Activated CD8-positive, alpha-beta memory T cell treated with anti-CD3 and anti-CD28 coated beads for 36 hours (primary cell): ENCODE measurements around the gene PPCDC. TPM values are rescaled to one million over a fixed set of nuclear protein-coding genes. Genes with fewer than 3 reads are reported as not detected.
"Not testable (repeated sequence)": the region's sequence is repeated elsewhere in the genome, so short reads cannot be mapped to it uniquely, and the experiment has no call there.

ENCODE experiments used
- CTCF ChIA-PET: fragments of 350-600 bp; sonication (Branson Sonifier 250); formaldehyde crosslinking; loops from one replicate; lab custom pipeline; 2021; ENCODE audit warnings: antibody characterized with exemption; lab: Charles Lee
- POLR2A ChIA-PET: fragments of 350-600 bp; sonication (Branson Sonifier 250); formaldehyde crosslinking; loops from one replicate; lab custom pipeline; 2021; ENCODE audit warnings: antibody characterized with exemption; lab: Charles Lee
- total RNA-seq, 2 experiments: library from RNA; stranded (reverse); gene quantifications; one replicate each; pipeline ENCODE4 v1.2.3, GENCODE V29; 2021

Gene PPCDC
- total RNA-seq, 2 experiments from 2014 or later = 32.4 to 34.2 TPM

DNA sequence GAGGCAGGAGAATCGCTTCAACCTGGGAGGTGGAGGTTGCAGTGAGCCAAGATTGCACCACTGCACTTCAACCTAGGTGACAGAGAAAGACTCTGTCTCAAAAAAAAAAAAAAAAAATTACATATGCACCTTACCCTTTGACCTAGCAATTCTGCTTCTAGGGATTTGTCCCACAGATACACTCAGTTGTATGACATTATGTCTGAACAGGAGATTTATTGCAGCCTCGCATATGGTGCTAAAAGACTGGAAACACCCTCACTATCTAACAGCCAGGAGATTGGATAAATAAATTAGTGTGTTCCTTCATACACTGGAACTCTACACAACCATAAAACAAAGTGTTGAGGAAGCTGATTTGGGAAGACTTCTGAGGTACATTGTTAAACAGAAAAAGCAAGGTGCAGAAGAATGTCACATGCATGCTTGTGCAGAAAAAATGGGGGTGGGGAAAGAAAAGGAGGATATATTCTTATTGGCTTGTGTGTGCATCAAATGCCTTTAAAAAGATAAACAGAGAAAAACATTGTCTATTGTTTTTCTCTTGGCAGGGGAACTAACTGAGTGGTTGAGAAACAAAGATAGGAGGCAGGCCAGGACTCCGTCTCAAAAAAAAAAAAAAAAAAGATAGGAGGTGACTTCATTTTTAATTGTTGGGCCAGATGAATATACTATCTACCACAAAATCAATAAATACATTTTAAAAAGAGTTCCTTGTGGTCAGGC is 30.9 kb downstream of the PPCDC start:
- ChIA-PET POLR2A (no interaction called here), CTCF (interaction anchor here (1.3 kb wide), 1 partner anchor 17 kb away, joined by 5 read pairs; no protein-coding TSS in a partner anchor)

DNA sequence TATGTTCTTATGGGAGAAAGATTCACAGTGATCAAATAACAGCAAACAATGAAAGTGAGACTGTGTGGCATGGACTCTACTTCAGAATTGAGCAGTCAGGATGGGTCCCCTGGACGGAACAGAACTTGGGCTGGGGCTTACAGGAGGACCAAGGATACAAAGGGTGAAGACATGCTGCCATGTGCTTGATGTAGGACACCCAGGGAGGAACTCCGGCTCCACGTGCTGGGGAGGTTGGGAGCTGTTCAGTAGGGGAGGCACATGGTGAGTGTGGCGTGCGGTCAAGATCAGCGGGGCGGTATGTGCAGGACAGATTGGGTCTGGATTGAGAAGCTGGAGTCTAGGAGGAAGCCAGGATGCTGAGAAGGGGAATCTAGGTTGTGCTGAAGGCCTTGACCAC is 32.6 kb downstream of the PPCDC start:
- POLR2A ChIA-PET = no interaction called here
- CTCF ChIA-PET = interaction anchor here (1.4 kb wide), 1 partner anchor 149 kb away, joined by 3 read pairs; no protein-coding TSS in a partner anchor

- CTCF ChIA-PET = no interaction called here
- POLR2A ChIA-PET = no interaction called here
Measured at GRCh38 chr15:75058127-75058905, 34.9 kb downstream of the PPCDC start.

DNA sequence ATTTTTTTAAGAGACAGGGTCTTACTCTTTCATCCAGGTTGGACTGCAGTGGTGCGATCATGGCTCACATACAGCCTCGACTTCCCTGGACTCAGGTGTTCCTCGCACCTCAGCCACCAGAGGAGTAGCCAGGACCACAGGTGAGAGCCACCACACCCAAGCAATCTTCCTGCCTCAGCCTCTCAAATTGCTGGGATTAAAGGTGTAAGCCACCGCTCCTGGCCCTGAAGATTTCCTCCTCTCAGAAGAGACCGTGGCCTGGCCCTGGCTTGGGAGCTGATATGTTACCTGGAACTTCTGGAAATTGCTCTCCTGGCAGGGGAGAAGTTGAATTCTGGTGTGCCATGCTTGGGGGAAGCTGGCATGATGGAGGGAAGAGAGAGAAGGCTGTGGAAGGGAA is 36.2 kb downstream of the PPCDC start:
- CTCF ChIA-PET = no interaction called here
- POLR2A ChIA-PET = no interaction called here

- CTCF ChIA-PET = no interaction called here
- POLR2A ChIA-PET = interaction anchor here (1.0 kb wide), 1 partner anchor 30 kb away, joined by 4 read pairs; no protein-coding TSS in a partner anchor
Measured at GRCh38 chr15:75061272-75061671, 37.9 kb downstream of the PPCDC start.

DNA sequence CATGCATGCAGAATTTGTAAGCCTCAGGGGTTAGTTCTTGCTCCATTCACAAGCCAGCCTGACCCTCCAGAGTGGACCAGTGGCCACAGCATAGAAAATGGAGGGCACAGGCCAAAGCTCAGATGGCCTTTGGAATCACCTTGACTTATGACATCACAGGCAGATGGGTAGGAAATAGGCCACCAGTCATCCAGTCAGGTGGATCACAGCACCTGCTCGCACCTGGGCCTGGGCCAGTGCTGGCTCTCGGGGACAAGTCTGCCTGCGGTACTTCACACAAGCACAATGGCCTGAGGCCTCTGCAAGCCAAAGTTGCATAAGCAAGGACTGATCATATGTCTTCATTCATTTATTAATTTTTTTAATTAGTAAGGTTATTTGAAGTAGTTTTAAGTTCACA is 39.3 kb downstream of the PPCDC start:
- CTCF ChIA-PET = no interaction called here
- POLR2A ChIA-PET = no interaction called here

DNA sequence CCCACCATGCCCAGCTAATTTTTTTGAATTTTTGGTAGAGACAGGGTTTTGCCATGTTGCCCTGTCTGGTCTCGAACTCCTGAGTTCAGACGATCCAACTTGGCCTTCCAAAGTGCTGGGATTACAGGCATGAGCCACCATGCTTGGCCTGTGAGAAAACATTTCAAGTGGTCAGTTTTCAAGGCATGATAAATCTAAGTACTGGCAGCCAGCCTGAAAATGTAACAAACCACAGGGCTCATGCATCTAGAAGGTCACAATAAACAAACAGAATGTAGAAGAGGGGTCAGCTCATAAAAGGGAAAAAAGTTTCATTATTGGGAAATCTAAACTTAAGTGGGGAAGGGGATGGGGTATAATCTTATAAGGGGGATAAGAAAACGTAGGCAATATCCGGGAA is 39.9 kb downstream of the PPCDC start:
- POLR2A ChIA-PET = interaction anchor here (0.5 kb wide), 1 partner anchor 18 kb away, joined by 8 read pairs; no protein-coding TSS in a partner anchor
- CTCF ChIA-PET = no interaction called here

GRCh38 chr15:75063889-75064288 is 40.5 kb downstream of the PPCDC start:
- CTCF ChIA-PET = no interaction called here
- POLR2A ChIA-PET = no interaction called here

- ChIA-PET POLR2A (no interaction called here), CTCF (interaction anchor here (1.0 kb wide), 1 partner anchor 21 kb away, joined by 4 read pairs; no protein-coding TSS in a partner anchor)
Measured at GRCh38 chr15:75064846-75065245, 41.5 kb downstream of the PPCDC start.

DNA sequence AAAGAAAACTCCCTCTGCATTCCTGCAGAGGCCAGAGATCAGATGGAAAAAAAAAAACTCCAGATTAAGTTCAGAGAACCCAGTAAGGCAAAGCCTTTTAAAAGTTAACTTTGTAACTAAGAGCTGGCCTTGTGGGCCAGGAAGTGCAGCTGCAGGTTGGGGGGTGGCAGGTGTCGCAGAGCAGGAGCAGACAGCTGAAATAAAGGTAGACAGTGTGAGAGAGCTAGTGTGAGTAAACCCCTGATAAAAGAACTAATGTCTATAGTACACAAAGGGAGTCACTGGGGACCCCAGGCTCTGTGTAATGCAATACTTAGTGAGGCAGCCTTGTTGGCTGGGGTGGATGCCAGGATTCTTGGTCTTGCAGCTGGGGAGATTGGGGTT is 42.1 kb downstream of the PPCDC start:
- ChIA-PET CTCF (interaction anchor here (0.7 to 1.0 kb wide), 2 partner anchors 22 to 82 kb away, joined by 3 to 4 read pairs; no protein-coding TSS in a partner anchor), POLR2A (no interaction called here)

GRCh38 chr15:75065851-75066509 is 42.6 kb downstream of the PPCDC start:
- CTCF ChIA-PET = interaction anchor here (0.7 to 1.0 kb wide), 2 partner anchors 23 to 82 kb away, joined by 3 to 4 read pairs; no protein-coding TSS in a partner anchor

GRCh38 chr15:75067123-75067830 is 43.9 kb downstream of the PPCDC start:
- ChIA-PET POLR2A (no interaction called here), CTCF (interaction anchor here (1.1 kb wide), 1 partner anchor 134 kb away, joined by 3 read pairs; the partner anchor contains the start of gene C15orf39)

More at GRCh38 chr15:75065851-75066509, 42.6 kb downstream of the PPCDC start:
- POLR2A ChIA-PET = interaction anchor here (1.0 kb wide), 1 partner anchor 135 kb away, joined by 3 read pairs; the partner anchor contains the start of gene C15orf39

GRCh38 chr15:75068748-75069147 is 45.4 kb downstream of the PPCDC start:
- ChIA-PET CTCF (no interaction called here), POLR2A (interaction anchor here (0.5 kb wide), 1 partner anchor 521 kb away, joined by 3 read pairs; no protein-coding TSS in a partner anchor)

- ChIA-PET POLR2A (interaction anchor here (0.5 kb wide), 1 partner anchor 520 kb away, joined by 3 read pairs; no protein-coding TSS in a partner anchor), CTCF (no interaction called here)
Measured at GRCh38 chr15:75069301-75069925, 46.0 kb downstream of the PPCDC start.

DNA sequence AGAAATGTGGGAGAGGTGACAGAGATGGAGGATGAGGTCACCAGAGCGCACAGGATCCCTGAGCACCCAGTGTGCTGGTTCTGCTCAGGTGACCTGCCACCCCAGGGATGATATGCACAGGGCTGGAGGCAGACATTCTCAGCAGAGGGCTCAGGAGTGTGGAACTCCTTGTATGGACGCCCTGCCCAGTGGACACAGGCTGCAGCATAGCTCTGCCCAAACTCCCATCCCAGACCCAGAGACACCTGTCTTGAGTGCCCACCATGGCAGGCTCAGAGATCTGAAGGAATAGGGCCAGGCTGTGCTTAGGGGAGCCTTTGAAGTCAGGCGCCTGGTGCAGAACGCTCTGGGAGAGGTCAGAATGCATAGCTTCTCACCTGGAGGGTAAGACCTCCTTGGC is 47.3 kb downstream of the PPCDC start:
- ChIA-PET POLR2A (no interaction called here), CTCF (interaction anchor here (0.6 kb wide), 1 partner anchor 214 kb away, joined by 3 read pairs; no protein-coding TSS in a partner anchor)

DNA sequence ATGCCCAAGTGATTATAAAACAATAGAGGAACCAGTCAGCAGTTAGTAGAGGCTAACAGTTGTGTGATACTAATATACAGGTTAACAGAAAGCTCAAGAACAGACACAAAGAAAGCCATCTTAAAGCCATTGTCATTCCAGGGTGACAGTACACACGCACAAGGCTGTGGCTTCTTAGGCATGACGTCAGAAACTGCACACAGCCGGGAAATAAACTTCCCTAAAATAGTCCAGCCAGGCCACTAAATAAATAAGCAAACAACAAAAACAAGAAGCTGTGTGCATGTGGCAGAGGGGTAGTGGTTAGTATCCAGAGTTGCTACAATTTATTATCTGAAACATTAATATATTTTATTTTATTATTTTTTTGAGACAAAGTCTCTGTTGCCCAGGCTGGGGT is 49.8 kb downstream of the PPCDC start:
- POLR2A ChIA-PET = no interaction called here
- CTCF ChIA-PET = interaction anchor here (0.6 kb wide), 1 partner anchor 262 kb away, joined by 3 read pairs; no protein-coding TSS in a partner anchor

DNA sequence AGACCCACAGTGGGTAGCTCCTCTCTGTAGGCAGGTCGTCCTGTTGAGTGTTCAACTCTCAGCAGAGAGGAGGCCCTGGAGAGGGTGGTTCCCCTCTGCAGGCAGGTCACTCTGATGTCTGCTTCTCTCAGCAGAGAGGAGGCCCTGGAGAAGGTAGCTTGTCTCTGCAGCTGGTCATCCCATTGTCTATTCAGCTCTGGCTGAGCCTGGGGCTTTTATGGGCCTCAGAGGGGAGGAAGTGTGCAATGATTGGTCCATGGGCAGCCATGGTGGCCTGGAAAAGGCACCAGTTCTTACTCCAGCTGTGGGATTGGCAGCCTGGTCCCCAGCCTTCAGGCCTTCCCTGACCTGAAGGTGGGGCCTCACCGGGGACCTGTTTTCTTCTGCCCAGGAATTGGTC is 52.9 kb downstream of the PPCDC start:
- ChIA-PET CTCF (no interaction called here), POLR2A (no interaction called here)

GRCh38 chr15:75077551-75077961 is 54.2 kb downstream of the PPCDC start:
- POLR2A ChIA-PET, CTCF ChIA-PET: not testable (repeated sequence)
